HG03175 (cell line): ENCODE measurements around the gene WAC.
"Not testable (repeated sequence)": the region's sequence is repeated elsewhere in the genome, so short reads cannot be mapped to it uniquely, and the experiment has no call there.

Experiments
- ATAC-seq: cut with Tn5 transposase; IDR thresholded peaks from one replicate; pipeline ENCODE4 v1.9.1; 2021; ENCODE audit warnings: mild to moderate bottlenecking, moderate library complexity; ENCODE audit not compliant: unreplicated experiment

The WAC gene

DNA sequence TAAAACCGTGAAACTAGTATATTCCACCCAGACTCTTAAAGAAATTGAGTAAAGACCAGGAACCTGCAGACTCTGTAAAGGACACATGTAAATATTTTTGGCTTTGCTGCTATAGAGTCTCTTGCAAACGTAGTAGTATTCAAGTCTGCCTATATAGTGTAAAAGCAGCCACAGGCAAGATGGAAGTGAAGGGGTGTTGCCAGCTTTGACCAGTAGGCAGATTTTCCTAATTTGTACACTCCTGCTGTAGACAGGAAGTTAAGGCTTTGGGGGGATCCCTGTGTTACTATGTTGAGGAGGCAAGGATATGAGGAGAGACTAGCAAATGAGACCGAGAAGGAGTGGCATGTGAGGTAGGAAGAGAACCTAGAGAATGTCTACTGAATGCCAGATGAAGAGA is 27.7 kb downstream of the WAC start:
- ATAC-seq, result no peak

DNA sequence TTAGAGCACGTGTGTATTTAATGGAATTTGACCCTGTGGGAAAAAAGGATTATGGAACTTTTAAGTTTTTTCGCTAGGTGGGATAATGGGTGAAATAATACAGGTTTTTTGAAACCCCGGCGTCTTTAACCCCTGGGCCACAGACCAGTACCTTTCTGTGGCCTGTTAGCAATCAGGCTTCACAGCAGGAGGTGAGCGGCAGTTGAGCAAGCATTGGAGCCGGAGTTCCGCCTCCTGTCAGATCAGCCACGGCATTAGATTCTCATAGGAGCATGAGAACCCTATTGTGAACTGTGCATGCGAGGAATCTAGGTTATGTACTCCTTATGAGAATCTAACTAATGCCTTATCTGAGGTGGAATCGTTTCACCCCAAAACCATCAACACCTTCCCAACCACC is 28.6 kb downstream of the WAC start:
- ATAC-seq, result no peak

DNA sequence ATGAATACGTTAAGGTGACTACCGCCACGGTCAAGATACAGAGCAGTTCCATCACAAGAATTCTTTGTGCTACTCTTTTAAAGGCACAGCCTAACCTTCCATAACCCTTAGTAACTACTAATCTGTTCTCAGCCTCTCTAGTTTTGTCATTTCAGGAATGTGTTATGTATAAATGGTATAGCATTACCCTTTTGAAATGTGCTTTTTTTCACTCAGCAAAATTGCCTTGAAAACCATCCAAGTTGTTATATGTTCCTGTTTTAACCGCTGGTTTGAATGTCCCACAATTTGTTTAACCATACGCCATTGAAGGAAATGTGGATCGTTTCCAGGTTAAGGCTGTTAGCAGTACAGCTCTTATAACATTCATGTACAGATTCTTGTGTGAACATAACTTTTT is 32.0 kb downstream of the WAC start:
- ATAC-seq, result no peak

- no peak for ATAC-seq
Measured at GRCh38 chr10:28566458-28567015, 33.6 kb downstream of the WAC start.

- no peak for ATAC-seq
Measured at GRCh38 chr10:28569506-28570159, 36.7 kb downstream of the WAC start.

GRCh38 chr10:28570598-28570997 is 37.7 kb downstream of the WAC start:
- no peak for ATAC-seq

GRCh38 chr10:28571265-28571664 is 38.3 kb downstream of the WAC start:
- no peak for ATAC-seq

- not testable (repeated sequence) for ATAC-seq
Measured at GRCh38 chr10:28574214-28574613, 41.3 kb downstream of the WAC start.

DNA sequence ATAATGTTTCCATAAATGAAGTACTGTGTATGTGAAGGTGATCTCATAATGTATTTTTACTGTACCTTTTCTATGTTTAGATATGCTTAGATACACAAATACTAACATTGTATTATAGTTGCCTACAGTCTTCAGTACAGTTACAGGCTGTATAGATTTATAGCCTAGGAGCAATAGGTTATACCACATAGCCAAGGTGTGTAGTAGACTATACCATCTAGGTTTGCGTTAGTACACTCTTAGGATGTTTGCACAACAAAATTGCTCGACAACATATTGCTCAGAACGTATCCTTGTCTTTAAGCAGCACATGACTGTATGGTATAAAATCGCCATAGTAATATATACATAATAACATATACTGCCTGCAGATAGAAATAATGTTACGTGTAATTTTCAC is 42.9 kb downstream of the WAC start:
- no peak for ATAC-seq

DNA sequence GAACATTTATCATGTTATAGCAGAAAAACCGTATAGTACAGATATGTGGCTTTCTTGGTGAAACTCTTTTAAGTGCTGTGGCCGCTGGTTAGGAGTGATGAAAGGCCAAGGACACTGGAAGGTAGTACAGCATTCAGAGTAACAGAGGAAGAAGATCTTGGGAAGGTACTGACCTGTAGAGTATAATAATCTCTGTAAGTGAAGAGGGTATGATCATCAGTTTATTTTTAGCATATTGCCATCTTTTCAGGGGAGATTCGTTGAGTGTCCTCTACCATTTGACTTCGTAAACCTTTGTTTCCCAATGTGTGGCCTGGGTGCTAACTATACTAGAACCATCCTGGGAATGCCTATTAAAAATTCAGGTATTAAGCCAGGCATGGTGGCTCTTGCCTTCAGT is 44.6 kb downstream of the WAC start:
- no peak for ATAC-seq

DNA sequence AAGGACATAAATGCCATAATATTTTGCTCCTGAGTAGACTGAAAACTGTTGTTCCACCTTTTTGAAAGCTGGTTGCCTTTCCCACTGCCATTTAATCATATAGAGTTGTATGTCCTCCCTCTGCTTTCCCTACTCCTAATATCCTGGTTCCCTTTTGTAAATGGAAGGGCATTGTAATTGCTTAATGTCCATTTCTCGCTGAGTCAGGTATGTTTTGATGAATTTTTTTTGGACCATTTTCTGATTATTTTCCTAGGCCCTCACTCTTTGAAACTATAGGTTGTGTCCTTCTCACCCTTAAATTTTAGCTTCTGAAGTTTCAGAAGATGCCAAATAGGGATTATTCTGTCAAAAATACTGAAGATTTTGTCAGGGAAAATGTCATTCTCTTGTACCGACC is 45.5 kb downstream of the WAC start:
- ATAC-seq, result no peak

- no peak for ATAC-seq
Measured at GRCh38 chr10:28580825-28581224, 47.9 kb downstream of the WAC start.

- ATAC-seq, result no peak
Measured at GRCh38 chr10:28581916-28582315, 49.0 kb downstream of the WAC start.

DNA sequence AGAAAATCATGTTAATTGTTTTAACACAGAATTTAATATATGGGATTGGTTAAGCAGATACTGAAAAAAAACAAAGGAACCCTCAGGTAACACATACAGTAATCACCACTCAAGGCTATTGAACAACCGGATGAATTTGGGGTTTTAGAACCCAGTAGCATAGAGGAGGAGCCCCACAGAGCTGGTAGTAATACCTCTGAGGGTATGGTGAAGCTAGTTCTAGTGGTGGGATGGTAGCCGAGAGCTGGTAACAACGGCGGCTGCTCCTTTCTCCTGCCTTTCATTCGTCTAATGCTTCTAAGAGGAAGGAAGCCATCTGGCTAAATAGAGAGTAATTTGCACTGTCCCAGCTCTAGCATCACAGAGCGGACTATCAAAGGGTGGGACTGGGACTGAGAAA is 52.2 kb downstream of the WAC start:
- ATAC-seq, result no peak

GRCh38 chr10:28586176-28586575 is 53.3 kb downstream of the WAC start:
- ATAC-seq, result no peak

- no peak for ATAC-seq
Measured at GRCh38 chr10:28587270-28587969, 54.5 kb downstream of the WAC start.

GRCh38 chr10:28587970-28588290 is 55.0 kb downstream of the WAC start:
- ATAC-seq, result no peak

DNA sequence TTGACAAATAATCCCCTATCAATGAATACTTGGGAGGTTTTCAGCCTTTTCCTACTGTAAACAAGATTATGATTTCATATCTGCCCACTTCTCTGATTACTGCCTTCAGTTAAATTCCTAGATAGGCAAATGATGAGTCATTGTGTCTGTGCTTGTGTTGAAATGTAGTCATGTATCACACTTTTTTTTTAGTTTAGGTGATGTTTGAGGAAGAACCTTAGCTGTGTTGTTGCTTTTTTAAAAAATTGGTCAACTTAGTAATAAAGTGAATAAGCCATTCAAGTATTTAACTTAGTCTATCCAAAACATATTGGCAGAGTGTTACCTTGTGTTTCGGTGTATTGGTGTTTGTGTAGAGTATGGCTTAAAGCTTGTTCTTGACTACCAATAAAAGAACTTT is 60.0 kb downstream of the WAC start:
- no peak for ATAC-seq

- no peak for ATAC-seq
Measured at GRCh38 chr10:28593811-28594210, 60.9 kb downstream of the WAC start.

GRCh38 chr10:28594406-28594805 is 61.5 kb downstream of the WAC start:
- ATAC-seq, result no peak

GRCh38 chr10:28595613-28596012 is 62.7 kb downstream of the WAC start:
- no peak for ATAC-seq

DNA sequence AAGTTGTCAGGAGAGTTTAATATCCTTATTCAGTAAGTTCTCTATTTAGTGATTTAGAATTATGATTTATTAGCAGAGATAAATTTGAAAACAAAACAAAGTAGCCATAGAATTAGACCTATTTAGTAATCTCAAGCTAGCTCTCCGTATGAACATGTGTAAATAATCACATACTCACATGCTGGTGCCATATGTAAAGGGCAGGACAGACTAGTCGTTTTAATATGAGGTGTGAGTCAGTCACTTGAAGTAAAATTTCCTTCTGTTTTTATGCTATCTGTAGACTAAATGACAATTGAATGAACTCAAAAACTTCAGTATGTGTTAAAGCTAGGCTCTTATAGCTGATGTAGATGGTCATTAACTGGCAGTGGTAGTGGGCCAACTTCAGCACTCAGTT is 67.1 kb downstream of the WAC start:
- ATAC-seq, result no peak

GRCh38 chr10:28601012-28601411 is 68.1 kb downstream of the WAC start:
- no peak for ATAC-seq
